ENCODE results near the gene TDRD1.

GRCh38 chr10:114276066-114276465, 96.9 kb downstream of the TDRD1 start:
- no peak for TF ChIP-seq YY1 (IDR thresholded peaks at IDR 0.05; ENCODE audit: insufficient read depth, insufficient read length)
- no peak for TF ChIP-seq ZNF274 (IDR thresholded peaks at IDR 0.05; ENCODE audit: low read depth, low read length)
- no peak for TF ChIP-seq SUZ12 (IDR thresholded peaks at IDR 0.05; ENCODE audit: extremely low read depth, insufficient read depth, insufficient read length)

All from NT2/D1 (cell line).